GM12892 (cell line): ENCODE results near the gene FAF1.

Experiments
- POLR2A ChIP-seq: IDR thresholded peaks from 2 replicates; pipeline ENCODE4 v1.6.1; 2011; ENCODE audit warnings: low read depth, low read length, control low read depth
- POLR2AphosphoS5 ChIP-seq: IDR thresholded peaks from 2 replicates; pipeline ENCODE4 v1.6.1; 2011; ENCODE audit warnings: low read depth, low read length, control low read depth
- TAF1 ChIP-seq: IDR thresholded peaks from 2 replicates; pipeline ENCODE4 v1.6.1; 2011; ENCODE audit warnings: low read depth, mild to moderate bottlenecking, control low read depth, low read length, borderline replicate concordance

- TF ChIP-seq POLR2AphosphoS5 (no peak), POLR2A (no peak), TAF1 (no peak)
Measured at GRCh38 chr1:50665413-50665812, 294.7 kb downstream of the FAF1 start.
